Mesothelial cell of epicardium (in vitro differentiated cells): ENCODE measurements around the gene EMILIN3. TPM values are rescaled to one million over a fixed set of nuclear protein-coding genes. Genes with fewer than 3 reads are reported as not detected.
A peak's percentile ranks its signal among the peaks of the same experiment; 100 is the strongest.

Experiments
- DNase-seq, 2 experiments: peaks; one replicate each; pipeline ENCODE4 v3.0.0; 2021; ENCODE audit warnings: low spot score in 2 of 2; ENCODE audit not compliant: unreplicated experiment in 2 of 2
- H3K27ac Mint-ChIP-seq: 2 replicates; pipeline ENCODE4 v1.8.0; 2021; ENCODE audit warnings: mixed read lengths
- H3K27me3 Mint-ChIP-seq: 2 replicates; pipeline ENCODE4 v1.8.0; 2021; ENCODE audit warnings: low read depth, mixed read lengths
- H3K36me3 Mint-ChIP-seq: 2 replicates; pipeline ENCODE4 v1.8.0; 2021; ENCODE audit warnings: mixed read lengths
- H3K4me1 Mint-ChIP-seq: 2 replicates; pipeline ENCODE4 v1.8.0; 2021; ENCODE audit warnings: mixed read lengths
- H3K4me3 Mint-ChIP-seq: 2 replicates; pipeline ENCODE4 v1.8.0; 2021; ENCODE audit warnings: mild to moderate bottlenecking, moderate library complexity, mixed read lengths
- H3K9me3 Mint-ChIP-seq: 2 replicates; pipeline ENCODE4 v1.8.0; 2021; ENCODE audit warnings: mixed read lengths
- CTCF ChIP-seq: fragments of 200-600 bp; sonication (generic); IDR thresholded peaks from one replicate; pipeline ENCODE4 v1.5.0; 2021; ENCODE audit warnings: antibody characterized with exemption; ENCODE audit not compliant: unreplicated experiment
- total RNA-seq: library from RNA; stranded (reverse); gene quantifications from 3 replicates; pipeline ENCODE4 v1.2.1, GENCODE V29; 2021

Gene EMILIN3, protein sequence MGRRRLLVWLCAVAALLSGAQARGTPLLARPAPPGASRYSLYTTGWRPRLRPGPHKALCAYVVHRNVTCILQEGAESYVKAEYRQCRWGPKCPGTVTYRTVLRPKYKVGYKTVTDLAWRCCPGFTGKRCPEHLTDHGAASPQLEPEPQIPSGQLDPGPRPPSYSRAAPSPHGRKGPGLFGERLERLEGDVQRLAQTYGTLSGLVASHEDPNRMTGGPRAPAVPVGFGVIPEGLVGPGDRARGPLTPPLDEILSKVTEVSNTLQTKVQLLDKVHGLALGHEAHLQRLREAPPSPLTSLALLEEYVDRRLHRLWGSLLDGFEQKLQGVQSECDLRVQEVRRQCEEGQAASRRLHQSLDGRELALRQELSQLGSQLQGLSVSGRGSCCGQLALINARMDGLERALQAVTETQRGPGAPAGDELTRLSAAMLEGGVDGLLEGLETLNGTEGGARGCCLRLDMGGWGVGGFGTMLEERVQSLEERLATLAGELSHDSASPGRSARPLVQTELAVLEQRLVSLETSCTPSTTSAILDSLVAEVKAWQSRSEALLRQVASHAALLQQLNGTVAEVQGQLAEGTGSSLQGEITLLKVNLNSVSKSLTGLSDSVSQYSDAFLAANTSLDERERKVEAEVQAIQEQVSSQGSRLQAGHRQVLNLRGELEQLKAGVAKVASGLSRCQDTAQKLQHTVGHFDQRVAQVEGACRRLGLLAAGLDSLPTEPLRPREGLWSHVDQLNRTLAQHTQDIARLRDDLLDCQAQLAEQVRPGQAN
- total RNA-seq: 5.0 to 5.6 TPM (median 5.2 TPM) in 3 replicates

GRCh38 chr20:41366546-41367392, at the start of gene EMILIN3:
EMILIN3 (minus strand) TSS chr20:41366818; CDS start chr20:41366634, 184 bp downstream.
- no peak for TF ChIP-seq CTCF
- Mint-ChIP-seq H3K9me3 (peaks cover 5% of the 10 kb centered on the region), H3K27me3 (peaks cover 44% of the 10 kb centered on the region), H3K4me3 (peak within 1 kb of the TSS; percentile 68), H3K4me1 (peaks cover 10% of the 10 kb centered on the region), H3K36me3 (peaks cover 6% of the 10 kb centered on the region), H3K27ac (no peak within 1 kb of the TSS)
- DNase-seq: peak in 1 of 2 experiments; percentile 66

DNA sequence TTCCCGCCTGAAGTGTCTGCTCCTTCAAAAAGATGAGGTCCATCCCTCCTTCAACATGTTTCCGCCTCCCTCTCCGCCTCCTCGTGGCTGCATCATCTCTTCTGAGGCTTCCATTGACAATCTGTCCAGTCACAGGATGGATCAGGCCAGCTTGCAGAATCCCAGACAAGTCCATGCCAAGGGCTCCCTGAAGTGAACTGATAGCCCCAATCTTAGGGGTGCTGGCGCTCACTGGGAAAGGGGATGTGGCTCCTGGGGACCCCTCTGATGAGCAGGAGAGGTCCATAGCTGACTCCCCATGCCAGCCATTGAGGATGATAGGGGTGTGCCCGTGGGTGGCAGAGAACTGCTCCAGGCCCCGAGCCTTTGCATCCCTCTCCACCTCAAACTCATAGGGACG, 48.6 kb upstream of the EMILIN3 start:
- Mint-ChIP-seq H3K9me3 (no peaks in the 10 kb centered on the region), H3K4me3 (no peak overlapping the region), H3K4me1 (peaks cover 4% of the 10 kb centered on the region), H3K36me3 (peaks cover 60% of the 10 kb centered on the region), H3K27me3 (no peaks in the 10 kb centered on the region), H3K27ac (no peak overlapping the region)
- no peak for TF ChIP-seq CTCF
- DNase-seq: no peak

DNA sequence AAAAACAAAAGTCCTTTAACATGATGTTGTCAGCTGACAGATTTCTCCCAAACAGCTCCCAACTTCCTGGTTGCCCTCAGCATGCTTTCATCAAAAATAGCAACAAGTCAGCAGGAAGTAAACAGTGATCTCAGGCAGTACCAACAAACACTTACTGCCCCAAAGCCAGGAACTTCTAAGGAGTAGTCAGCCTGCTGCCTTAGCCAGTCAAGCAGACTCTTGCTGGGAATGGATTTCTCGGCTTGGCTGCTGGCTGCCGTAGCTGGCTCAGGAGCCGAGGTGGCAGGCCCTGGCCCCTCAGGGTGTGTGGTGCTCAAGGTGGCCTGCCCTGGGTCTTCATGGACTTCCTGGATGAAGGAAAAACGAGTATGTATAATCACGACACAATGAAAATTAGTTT, 46.6 kb upstream of the EMILIN3 start:
- no peak overlapping the region for H3K4me3 Mint-ChIP-seq
- TF ChIP-seq CTCF: no peak
- H3K27me3 Mint-ChIP-seq: no peaks in the 10 kb centered on the region
- H3K36me3 Mint-ChIP-seq: peaks cover 56% of the 10 kb centered on the region
- DNase-seq: no peak
- H3K9me3 Mint-ChIP-seq: no peaks in the 10 kb centered on the region
- peak overlapping the region; percentile 8 for H3K27ac Mint-ChIP-seq
- H3K4me1 Mint-ChIP-seq: peaks cover 4% of the 10 kb centered on the region

GRCh38 chr20:41412324-41413120, 45.9 kb upstream of the EMILIN3 start:
- Mint-ChIP-seq H3K27me3 (no peaks in the 10 kb centered on the region), H3K27ac (peak overlapping the region; percentile 61), H3K4me3 (no peak overlapping the region), H3K4me1 (peaks cover 4% of the 10 kb centered on the region), H3K36me3 (peaks cover 50% of the 10 kb centered on the region), H3K9me3 (no peaks in the 10 kb centered on the region)
- DNase-seq: no peak
- no peak for TF ChIP-seq CTCF

- no peaks in the 10 kb centered on the region for H3K9me3 Mint-ChIP-seq
- H3K27me3 Mint-ChIP-seq: no peaks in the 10 kb centered on the region
- H3K4me3 Mint-ChIP-seq: no peak overlapping the region
- no peak overlapping the region for H3K27ac Mint-ChIP-seq
- peaks cover 50% of the 10 kb centered on the region for H3K36me3 Mint-ChIP-seq
- TF ChIP-seq CTCF: peak; percentile 23
- peaks cover 4% of the 10 kb centered on the region for H3K4me1 Mint-ChIP-seq
- DNase-seq: no peak
Observed at GRCh38 chr20:41411391-41411847, 44.8 kb upstream of the EMILIN3 start.
